Occipital lobe (tissue), 2 donors: Measurements from ENCODE around the gene CRTC3. TPM values are rescaled to one million over a fixed set of nuclear protein-coding genes. Genes with fewer than 3 reads are reported as not detected.
"Not testable (repeated sequence)": the region's sequence is repeated elsewhere in the genome, so short reads cannot be mapped to it uniquely, and the experiment has no call there.

Source experiments
- DNase-seq: peaks from one replicate; lab custom pipeline; 2025; lab: John Stamatoyannopoulos, UW
- total RNA-seq: library from RNA; depleted of rRNA; stranded (reverse); fragments of >200 nt; gene quantifications from one replicate; pipeline ENCODE4 v1.2.3, GENCODE V29; 2014

The CRTC3 gene
- total RNA-seq, 1 donor from 2014 or later, result 17.9 TPM

DNA sequence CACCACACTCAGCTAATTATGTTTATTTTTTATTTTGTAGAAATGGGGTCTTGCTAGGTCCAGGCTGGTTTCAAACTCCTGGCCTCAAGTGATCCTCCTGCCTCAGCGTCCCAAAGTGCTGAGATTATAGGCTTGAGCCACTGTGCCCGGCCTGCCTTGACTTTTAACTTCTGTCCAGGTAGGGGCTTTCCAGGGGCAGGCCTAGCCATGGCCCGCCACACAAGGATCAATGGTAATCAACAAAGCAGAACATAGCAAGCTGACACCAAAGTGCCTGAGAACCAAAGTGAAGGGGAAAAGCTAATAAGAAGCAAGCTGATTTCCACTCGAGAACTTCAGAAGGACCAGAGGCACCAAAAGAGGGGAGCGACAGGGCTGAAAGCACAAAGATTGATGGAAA, 9.4 kb upstream of the CRTC3 start:
- DNase-seq, result no peak

DNA sequence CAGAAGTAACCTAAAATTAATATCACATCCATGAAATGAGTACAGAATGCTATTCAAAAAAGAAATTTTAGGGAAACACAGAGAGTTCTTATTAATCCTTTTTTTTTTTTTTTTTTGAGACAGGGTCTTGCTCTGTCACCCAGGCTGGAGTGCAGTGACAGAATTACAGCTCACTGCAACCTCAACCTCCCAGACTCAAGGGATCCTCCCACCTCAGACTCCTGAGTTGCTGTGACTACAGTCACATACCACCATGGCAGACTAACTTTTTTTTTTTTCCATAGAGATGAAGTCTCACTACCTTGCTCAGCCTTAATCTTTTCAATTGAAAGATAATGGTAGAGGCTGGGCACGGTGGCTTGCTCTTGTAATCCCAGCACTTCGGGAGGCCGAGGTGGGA, 6.3 kb upstream of the CRTC3 start:
- no peak for DNase-seq

DNA sequence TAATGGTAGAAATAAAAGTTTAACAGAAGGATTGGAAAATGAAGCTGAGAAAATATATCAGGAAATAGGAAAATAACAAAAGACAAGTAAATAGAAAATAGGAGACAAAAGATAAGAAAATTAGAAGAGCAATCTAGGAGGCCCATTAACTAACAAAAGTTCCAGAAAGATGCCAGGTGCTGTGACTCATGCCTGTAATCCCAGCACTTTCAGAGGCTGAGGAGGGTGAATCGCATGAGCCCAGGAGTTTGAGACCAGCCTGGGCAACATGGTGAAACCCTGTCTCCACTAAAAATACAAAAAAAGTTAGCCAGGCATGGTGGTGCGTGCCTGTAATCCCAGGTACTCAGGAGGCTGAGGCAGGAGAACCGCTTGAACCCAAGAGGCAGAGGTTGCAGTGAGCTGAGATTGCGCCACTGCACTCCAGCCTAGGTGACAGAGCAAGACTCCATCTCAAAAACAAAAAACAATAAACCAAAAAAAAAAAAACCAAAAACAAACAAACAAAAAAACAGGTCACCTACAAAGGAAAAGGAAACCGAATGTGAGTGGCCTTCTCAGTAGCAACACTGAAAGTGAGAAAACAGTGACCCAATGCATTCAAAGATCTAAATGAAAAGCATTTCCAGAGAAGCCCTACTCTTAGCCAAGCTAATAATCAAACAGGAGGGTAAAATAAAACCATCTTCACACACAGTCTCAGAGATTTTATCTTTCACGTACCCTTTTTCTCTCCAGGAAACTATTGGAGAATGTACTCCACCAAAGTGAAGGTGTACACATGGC, 5.5 kb upstream of the CRTC3 start:
- not testable (repeated sequence) for DNase-seq

GRCh38 chr15:90529011-90529370, 732 bp upstream of the CRTC3 start:
- DNase-seq, result no peak

DNA sequence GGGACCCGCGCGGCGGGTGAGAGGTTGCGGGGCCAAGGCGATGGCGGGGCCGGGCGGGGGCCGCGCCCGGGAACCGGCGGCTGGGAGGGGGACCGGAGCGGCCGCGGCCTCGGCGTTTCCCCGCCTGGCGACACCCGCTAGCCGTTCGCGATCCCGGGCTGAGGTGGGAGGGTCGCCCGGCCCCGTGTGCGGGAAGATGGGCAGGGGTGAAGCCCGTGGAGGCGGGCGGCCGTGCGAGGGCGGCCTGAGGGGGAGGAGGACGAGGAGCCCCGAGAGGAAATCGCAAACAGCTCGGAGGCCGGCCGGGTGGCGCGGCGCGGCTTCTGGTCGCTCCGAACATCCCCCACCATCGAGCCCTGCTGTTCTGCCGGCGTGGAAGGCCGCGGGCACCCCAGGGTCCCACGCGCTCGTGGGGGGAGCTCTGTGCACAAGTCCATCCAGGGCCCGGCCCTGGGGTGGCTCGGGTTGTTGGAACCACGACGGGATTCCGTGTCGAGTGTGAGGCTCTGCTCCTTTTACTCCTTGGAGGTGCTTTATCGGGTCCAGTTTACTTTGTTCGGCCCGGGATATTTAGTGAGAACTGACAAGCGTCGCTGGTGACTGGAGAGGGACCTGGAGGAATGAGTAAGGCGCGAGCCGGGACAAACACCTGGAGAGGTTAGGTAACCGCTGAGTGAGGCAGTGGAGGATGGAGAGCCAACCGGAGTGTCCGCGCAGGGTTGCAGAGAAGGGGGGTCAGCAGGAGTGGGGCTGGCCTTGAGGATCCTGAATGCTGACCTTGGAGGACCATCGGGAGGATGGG, 728 bp downstream of the CRTC3 start:
- DNase-seq, result no peak

DNA sequence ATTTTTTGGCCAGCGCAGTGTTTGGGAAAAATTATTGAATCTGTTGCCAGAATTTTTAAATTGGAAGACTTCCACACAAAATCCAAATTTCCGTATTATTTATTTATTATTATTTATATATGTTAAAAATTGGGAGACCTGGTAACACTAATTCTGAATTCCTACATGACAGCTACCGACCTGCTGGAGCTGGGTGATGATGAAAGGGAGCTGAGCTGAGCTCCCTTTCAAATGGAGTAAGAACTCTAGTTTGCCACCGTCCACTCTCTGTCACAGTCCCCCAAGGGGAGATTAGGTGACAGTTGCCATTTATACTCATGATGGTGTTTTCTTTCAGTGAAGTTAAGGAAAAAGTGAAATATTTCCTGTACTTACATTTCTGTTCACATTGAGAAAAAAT, 1.4 kb downstream of the CRTC3 start:
- DNase-seq, result no peak

DNA sequence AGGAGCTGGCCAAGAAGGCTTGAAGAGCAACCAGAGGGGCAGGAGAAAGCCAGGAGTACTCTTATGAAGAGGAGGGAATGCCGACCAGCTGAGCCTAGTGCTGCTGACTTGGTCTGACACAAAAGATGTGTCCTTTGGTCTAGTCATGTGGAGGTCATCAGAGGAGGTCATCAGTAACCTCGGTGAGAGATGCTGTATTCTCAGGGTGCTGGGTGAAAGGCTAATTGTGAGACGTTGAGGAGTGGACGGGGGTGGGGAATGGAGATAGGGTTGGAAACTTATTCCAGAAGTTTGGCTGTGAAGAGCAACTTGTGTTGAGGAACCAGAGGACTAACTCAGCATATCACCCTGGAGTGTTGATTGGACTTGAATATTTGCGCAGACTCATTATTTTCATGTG, 5.5 kb downstream of the CRTC3 start:
- no peak for DNase-seq

DNA sequence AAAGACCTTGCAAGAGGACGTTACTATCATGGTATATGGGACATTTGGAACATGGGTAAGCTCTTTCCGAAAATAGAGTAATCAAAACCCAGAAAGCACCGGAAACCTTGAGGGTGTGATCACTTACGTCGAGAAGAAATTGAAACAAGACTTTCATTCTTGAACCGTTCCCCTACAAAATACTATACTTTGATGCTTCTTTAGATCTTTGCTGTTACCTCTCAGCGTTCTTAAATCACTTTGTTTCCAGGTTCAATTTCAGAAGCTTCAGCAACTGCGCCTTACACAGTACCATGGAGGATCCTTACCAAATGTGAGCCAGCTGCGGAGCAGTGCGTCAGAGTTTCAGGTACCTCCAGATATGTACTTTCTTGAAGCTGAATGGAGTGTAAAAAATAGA, 10.1 kb downstream of the CRTC3 start:
- DNase-seq, result no peak

DNA sequence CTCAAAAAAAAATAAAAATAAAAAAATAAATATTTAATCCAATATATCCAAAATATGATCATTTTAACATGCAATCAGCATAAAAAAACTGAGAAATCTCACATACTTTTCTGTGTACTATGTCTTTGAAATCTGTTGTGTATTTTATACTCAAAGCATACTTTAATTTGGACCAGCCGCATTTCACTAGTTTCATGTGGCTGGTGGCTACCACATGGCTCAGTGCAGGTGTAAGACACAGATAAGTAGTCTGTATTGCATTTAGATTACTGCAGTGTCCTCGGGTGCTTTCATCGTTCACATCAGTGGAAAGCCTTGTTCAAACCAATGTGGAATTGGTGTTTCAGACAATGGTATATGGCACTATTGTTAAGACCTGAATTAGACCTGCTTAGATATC, 11.0 kb downstream of the CRTC3 start:
- DNase-seq, result no peak

- no peak for DNase-seq
Observed at GRCh38 chr15:90545095-90545494, 15.4 kb downstream of the CRTC3 start.

DNA sequence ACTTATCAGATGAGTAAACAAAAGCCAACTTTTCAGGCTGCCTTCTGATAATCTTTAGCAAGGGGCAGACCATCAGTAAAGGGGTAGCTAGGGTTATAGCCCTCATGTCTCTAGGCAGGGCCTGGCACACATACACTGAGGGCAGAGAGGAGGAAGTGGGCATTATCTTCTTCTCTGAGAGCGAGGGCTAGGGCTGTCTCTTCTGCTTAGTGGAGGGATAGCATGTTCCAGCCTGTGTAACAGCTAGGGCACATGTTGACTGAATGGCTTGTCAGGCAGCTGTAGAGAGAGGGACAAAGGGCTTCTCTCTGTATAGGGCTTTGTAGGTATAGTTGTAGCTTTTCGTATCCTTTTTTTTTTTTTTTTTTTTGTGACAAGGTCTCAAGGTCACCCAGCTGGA, 17.8 kb downstream of the CRTC3 start:
- no peak for DNase-seq

- DNase-seq, result no peak
Observed at GRCh38 chr15:90550919-90551318, 21.2 kb downstream of the CRTC3 start.

DNA sequence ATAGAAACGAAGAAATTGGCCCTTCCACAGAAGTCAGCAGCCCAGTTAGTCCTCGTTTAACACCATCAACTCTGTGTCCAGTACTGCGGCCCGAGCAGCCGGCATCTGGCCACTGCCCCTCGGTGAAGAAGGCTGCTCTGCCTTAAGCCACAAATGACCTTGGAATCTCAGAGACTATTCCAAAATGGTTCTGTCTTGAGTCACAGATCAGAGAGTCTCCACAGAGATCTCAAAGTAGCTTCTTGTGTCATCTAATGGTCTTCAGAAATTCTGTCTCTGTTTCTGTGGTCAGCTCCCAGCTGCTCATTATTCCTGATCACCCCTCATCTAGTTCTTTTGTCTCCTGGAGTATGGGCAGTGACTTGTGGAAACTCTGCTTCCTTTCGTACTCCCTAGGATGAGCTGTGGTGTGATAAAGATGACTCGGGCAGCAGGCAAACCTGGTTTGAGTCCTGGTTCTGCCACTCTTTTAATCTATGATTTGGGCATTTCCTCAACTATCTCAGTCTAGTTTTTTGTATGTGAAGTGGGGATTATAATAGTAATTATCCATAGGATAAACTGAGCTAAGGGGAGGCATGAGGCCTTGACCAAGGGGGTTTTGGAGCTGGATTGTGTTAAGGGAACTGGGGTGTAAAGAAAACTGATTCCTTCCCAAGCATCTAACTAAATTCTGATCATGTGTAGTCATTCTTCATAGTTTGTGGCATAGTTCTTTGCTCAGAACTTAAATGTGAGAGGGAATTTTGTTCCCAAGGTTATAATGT, 22.6 kb downstream of the CRTC3 start:
- DNase-seq, result no peak

DNA sequence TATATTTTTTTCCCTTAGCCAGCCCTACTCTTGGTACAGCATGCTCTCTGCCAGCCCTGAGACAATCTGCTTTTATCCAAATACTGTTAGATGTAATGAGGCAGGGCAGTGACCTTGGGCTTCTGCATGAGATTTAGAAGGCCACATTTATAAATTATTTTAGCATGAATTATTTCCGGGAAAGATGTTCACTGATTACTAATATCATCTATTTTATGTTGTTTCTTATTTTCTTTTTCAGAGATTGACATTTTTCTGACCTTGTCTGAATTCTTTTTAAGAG, 23.1 kb downstream of the CRTC3 start:
- no peak for DNase-seq

GRCh38 chr15:90553248-90553745, 23.6 kb downstream of the CRTC3 start:
- no peak for DNase-seq

- peak; percentile 48 for DNase-seq
Observed at GRCh38 chr15:90557186-90558084, 27.7 kb downstream of the CRTC3 start.

DNA sequence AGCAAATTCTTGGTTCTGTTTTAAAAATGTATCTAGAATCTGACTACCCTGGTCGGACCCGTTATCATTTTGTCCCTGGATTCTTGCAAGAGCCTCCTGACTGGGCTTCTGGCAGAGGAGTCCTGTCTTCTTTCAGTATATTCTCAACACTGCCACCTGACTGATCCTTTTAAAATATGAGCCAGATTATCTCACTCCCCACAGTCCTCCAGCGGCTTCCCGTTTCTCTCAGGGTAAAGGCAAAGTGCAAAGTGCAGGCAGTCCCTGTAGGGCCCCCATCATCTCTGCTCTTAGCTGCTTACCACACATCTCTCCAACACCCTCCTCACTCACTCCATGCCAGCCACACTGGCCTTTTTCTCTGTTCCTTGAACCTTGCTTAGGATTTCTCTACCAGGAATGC, 28.4 kb downstream of the CRTC3 start:
- no peak for DNase-seq

- no peak for DNase-seq
Observed at GRCh38 chr15:90559119-90559518, 29.4 kb downstream of the CRTC3 start.

GRCh38 chr15:90560229-90560776, 30.6 kb downstream of the CRTC3 start:
- DNase-seq, result no peak

DNA sequence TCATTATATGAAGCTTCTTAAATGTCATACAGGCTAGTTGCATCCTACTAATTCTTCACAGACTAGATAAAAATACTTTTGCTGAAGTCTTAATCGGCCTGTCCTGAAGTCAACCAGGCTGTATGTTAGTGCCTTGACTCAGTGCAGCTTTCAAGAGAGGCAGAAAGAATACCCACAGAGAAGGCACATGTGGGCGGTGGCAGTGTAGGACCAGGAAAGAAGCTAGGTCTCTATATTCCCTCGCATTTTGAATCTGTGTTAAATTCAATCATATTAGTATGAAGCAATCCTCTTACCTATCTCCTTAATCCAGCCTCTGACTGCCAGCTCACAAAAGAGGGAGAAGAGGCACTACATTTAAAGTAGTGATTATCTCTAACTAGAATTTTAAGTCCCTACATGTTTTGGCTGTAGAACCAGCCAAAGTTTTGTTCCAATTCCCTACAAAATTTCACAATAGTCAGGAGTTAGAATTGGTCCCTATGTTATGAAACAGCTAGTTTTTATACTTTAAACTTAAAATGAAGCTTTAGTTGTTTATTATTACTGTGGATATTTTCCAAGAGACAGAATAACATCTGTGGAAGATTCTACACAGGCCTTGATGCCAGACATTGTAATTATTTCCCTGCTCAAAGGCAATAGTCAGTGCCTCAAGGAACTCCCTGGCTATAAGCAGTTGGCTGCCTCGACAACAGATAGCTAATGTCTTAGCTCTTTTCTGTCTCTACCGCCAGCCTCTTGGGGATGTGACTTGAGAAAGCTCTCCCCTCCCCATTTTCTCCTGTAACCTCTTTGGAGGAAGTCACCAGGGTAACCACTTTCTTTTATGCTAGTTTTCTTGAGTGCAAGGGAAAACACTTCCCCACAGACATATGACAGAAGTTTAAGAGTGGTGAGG, 31.9 kb downstream of the CRTC3 start:
- no peak for DNase-seq
